T-helper 9 cell (primary cell): ENCODE data around the gene ZAP70.
A peak's percentile ranks its signal among the peaks of the same experiment; 100 is the strongest.
"Not testable (repeated sequence)": the region's sequence is repeated elsewhere in the genome, so short reads cannot be mapped to it uniquely, and the experiment has no call there.

ENCODE experiments used
- DNase-seq: peaks from one replicate; pipeline ENCODE4 v3.0.0-alpha.2; 2020
- total RNA-seq, 2 donors: gene quantifications; one replicate each; lab custom pipeline; 2026; lab: John Stamatoyannopoulos, UW

ZAP70 gene
- 419 to 611 reads per million in 2 donors for total RNA-seq

DNA sequence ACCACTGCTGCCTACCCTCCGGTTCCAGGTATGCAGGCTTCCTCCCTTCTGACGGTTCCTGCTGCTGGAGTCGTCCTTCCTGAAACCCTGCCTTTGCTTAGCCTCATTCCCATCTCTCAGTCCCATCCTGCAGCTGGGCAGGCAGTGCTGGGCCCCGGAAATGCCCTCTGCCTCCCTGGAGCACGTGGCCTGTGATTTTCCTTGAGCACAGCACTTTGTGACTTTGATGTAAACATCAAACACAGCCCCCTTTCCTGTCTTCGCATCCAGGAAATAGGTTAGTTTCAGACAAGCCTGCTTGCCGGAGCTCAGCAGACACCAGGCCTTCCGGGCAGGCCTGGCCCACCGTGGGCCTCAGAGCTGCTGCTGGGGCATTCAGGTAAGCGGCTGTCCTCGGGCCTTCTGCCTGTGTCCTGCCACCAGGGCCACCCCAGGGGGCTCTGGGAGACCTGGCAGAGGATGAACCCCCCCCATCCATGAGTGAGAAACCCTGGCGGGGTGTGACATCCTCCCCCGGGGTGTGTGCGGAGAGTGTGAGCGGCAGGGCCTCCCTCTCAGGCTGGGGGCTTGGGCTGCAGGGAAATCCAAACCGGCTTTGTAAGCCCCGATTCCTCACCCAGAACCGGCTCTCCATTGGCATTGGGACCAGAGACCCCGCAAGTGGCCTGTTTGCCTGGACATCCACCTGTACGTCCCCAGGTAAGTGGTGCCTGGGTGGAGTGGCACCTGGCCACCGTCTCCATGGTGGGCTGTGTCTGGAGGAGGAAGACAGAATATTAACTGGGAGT lies at the start of gene ZAP70:
Gene ZAP70, plus strand, starts transcription at position 281 of the 788 bp plus-strand sequence. CDS start 10,461 bp downstream, outside the sequence.
- DNase-seq: peak; percentile 43

- no peak for DNase-seq
Measured at GRCh38 chr2:97663626-97663961, 49.8 kb upstream of the ZAP70 start.

DNA sequence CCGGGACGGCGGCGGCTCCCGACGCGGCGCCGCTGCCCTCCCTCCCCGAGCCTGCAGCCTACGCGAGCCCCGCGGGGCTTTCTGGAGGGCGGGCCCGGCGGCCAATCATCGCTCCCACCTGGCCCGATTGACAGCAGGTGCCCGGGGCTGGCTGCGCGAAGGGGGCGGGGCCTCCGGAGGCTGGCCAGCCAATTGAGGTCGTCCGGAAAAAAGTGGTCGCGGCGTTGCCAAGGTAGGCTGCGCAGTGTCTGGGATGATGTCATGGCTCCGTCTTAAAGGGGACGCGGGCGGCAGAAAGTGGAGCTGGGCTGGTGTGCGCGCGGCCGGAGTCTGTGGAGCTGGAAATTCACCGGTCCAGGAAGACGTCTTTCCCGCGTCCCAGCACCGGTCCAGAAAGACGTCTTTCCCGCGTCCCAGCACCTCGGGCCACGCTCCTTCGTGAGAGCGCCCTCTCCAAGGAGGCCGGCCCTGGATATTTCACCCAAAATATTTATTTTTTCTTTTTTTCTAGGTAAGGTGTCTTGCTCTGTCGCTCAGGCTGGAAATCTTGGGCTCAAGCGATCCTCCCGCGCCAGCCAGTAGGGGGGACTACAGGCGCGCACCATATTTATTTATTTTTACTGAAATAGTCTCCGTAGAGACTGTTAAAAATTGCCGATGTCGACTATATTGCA lies 49.3 kb upstream of the ZAP70 start, which contains the start of gene ACTR1B:
Gene ACTR1B, minus strand, starts transcription at position 83 of the 674 bp plus-strand sequence. CDS start 154 bp downstream, outside the sequence.
- DNase-seq: peak; percentile 95

- no peak for DNase-seq
Measured at GRCh38 chr2:97664636-97664970, 48.8 kb upstream of the ZAP70 start.

- DNase-seq: no peak
Measured at GRCh38 chr2:97669448-97669847, 43.9 kb upstream of the ZAP70 start, which contains the start of gene C2orf92. Gene C2orf92, plus strand, starts transcription at chr2:97669713. Its CDS starts 76 bp downstream, at chr2:97669789.

- DNase-seq: no peak
Measured at GRCh38 chr2:97670471-97670870, 42.9 kb upstream of the ZAP70 start.

GRCh38 chr2:97671526-97671925 lies 41.9 kb upstream of the ZAP70 start:
- no peak for DNase-seq

GRCh38 chr2:97672606-97673140 lies 40.7 kb upstream of the ZAP70 start:
- not testable (repeated sequence) for DNase-seq

DNA sequence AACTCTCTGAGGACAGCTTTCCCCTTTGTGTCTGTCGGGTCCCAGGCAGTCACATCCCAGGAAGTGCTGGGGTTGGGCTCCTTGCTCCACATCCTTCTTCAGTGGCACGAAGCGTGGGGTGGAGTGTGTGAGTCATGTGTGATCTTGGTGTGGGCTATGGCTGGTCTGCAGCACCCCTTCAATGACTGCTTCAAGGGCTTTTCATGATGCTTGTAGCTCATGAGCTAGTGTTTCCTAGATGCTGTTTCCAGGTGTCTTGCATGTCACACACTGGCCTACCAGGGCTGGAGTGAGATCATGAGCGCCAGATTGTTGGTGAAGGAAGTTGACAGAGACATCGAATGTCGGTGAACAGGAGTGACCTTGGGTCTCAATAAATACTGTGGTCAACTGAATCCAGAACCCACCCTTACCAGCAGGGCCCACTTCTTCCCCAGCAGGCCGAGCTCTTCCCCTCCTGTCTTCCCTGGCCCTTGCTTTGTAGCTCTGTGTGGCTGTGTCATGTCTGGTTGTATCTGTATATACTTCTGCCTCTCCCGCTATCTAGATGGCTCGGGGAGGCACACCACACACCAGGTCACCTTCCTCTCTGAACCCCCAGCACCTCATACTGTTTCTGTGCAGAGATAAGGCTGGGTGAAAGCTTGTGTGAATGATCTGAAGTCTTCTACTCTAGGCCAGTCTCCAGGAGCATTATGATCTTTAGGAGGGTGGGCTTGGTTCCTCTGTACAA lies 40.0 kb upstream of the ZAP70 start:
- DNase-seq: no peak

DNA sequence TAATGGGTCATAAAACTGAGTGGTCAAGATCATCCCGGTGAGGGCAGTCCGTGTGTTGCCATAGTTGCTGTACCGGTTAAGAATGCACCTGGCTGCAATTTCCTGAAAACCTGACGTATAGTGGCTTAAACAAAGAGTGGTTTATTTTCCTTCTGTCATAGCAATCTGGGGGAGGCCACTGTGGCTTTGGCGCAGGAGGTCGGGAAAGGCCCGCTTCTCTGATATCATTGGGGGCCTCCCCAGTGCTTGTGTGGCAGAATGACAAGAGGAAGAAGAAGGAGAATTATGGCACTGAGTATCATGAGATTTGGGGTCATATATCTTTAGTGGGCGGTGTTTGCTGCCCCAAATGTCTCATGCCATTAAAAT lies 39.5 kb upstream of the ZAP70 start:
- DNase-seq: no peak

DNA sequence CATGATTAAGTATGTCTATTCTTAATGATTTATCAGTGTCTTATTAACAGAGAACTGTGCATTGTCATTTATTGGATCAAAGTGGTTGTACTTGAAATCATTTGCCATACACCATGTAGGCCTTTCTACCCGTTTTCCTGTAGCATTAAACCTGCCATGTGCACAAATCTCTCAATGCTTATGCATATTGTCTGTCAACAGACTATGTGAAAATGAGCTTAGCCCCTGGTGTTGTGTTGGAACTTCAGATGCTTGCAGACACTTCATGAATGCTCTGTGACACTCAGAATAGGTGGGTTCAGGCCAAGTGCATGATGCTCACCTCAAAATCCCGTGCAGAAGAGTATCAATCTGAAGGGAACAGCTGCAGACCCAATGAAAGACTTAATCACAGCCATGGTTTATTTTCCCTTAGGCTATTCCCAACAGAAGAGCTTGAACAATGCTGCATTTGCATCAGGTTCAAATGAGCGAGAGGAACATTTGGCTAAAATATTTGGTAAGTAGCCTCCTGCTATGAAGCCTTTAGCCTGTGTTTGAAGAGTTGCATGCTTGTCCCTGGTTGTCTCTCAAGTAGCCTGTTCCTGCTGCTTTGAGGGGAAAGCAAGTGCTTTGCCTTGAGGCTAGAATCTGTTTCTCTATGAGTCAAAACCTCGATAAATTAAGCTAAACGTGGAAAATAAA lies 37.8 kb upstream of the ZAP70 start:
- DNase-seq: no peak

DNA sequence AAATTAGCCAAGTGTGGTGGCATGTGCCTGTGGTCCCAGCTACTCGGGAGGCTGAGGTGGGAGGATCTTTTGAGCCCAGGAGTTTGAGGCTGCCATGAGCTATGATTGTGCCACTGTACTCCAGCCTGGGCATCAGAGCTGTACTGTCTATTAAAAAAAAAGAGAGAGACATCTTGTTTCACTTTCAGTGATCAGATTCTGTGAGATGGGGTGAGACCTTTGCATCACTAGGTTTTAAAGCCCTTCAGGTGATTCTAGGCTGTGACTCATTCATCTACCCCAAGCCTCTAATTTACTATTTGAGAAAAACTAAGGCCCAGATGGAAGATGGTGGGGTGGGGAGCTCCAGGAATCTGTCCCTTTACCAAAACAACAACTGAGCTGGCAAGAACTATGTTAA lies 36.8 kb upstream of the ZAP70 start:
- DNase-seq: no peak

DNA sequence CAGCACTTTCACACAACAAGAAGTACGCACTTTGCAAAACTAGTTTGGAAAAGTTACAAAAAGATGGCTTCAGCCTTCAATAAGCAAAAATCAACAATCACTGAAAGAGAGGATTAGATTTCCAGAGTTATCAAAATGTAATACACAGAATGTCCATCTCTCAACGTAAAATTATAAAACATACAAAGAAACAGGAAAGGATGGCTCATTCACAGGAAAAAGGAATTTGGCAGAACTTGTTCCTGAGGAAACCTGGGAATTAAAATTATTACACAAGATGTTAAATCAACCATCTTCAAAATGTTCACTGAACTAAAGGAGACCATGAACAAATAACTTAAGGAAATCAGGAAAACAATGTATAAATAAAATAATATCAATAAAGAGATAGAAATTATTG lies 35.9 kb upstream of the ZAP70 start:
- no peak for DNase-seq

- no peak for DNase-seq
Measured at GRCh38 chr2:97678298-97678697, 35.1 kb upstream of the ZAP70 start.

DNA sequence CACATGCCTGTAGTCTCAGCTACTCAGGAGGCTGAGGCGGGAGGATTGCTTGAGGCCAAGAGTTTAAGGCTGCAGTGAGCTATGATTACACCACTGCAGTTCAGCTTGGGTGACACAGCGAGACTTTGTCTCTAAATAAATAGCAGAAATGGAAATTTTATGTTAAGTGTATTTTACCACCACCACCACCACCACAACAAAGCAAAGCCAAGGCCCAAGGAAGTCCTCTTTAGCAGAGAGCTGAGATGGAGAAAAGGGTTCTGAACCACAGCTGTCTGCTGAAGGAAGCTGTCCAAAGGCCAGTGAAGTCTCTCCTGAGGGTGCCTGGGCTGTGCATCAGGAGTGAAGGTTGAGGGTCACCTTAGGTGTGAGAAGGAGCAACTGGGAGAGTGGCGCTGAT lies 26.1 kb upstream of the ZAP70 start:
- not testable (repeated sequence) for DNase-seq

GRCh38 chr2:97688062-97688827 lies 25.1 kb upstream of the ZAP70 start:
- no peak for DNase-seq

DNA sequence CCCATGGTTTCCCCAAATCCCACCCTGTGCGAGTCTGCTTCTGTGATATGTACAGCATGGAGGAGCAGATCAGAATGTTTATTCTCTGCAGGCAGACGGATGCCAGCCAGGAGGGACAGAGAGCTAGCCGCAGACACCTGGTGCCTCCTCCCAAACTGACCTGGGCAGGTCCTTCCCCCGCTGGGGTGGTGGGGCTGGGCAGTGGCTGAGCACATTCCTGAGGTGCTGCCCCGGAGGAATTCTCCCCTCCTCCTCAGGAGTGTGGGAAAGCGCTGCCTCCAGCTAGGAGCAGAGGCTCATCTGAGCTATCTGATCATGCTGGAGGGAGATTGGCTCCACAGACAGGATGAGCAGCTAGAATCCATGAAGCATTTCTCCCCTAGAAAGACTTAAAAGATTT lies 22.2 kb upstream of the ZAP70 start:
- DNase-seq: no peak

DNA sequence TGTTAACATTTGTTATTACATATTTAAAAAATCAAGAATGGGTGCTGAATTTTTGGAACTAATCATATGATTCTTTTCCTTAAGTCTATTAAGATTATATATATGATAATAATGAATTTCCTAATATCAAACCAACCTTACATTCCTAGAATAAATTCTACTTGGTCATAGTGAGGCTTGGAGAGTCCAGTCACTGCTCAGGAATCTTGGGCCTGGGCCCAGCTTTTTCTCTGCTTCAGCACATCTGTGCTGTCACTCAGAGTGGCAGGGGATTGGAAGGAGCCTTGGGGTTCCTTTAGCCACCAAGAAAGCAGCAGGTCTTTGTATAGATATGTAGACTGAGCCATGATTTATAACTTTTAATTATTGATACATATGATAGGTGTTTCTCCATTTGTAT lies 19.9 kb upstream of the ZAP70 start:
- no peak for DNase-seq

DNA sequence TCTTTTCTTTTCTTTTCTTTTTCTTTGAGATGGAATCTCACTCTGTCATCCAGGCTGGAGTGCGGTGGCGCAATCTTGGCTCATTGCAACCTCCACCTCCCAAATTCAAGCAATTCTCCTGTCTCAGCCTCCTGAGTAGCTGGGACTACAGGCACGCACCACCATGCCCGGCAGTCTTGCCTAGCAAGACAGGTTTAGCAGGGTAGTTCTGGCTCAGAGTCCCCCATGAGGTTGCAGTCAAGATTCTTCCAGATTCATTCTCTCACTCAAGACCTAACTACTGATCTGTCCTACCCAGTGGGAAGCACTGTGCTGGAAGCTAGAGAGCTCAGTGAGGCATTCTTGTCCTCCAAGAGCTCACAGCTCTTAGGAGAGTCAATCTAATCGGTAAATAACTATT lies 17.6 kb upstream of the ZAP70 start:
- DNase-seq: no peak

DNA sequence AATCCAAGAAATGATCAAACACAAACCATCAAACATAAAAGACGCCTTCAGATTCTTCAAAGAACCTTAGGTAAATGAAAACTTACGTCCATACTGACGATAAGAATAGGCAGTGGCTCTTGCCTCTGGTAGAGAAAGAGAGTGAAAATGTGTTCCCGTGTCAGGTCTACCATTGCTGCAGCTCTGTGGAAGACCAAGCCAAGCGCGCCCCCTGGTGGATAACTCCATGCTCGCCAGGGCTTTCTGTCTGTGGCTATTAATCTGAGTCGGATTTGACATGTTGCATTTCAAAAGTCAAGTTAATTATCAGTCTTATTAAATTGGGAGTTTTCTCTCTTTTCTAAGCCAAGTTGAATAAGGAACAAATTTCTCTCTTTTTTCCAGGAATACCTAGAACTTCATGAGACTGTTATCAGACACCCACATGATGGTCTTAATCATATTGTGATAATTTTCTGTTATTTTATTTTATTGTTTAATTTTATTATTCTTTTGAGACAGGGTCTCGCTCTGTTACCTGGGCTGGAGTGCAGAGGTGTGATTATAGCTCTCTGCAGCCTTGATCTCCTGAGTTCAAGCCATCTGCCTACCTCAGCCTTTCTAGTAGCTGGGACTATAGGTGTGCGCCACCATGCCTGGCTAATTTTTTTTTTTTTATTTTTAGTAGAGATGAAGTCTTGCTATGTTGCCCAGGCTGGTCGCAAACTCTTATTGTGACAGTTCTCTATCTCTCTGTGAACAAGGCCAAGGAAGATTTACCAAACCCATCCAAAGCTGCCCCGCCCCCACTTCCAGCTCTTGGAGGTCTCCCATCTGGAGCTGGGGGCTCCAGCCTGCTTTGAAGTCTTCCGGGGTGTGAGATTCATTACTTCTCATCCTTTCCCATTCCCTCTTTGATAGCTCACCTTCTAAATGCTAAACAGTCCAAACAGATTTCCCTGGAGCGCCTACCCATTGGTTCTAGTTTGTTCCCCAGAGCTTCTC lies 15.8 kb upstream of the ZAP70 start:
- peak; percentile 96 for DNase-seq

DNA sequence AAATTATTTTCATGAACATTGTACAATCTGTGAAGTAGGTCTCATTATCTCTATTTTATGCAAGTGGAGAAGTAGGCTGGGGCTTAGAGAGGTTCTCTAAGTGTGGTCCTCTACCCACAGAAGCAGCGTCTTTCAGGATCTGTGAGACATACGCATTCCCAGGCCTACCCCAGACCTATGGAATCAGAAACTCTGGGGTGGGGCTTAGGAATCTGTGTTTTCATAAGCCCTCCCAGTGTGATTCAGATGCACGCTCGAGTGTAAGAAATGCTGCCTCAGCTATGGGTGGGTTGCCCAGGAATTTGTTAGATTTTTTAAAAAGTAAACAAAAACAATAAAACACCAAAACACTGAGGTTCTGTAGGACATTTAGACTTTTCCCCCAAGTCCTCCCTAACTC lies 14.8 kb upstream of the ZAP70 start:
- no peak for DNase-seq
